Posterior cingulate gyrus (tissue), 11 donors: ENCODE measurements around the gene TRPC6.
"Not testable (repeated sequence)": the region's sequence is repeated elsewhere in the genome, so short reads cannot be mapped to it uniquely, and the experiment has no call there.

ENCODE experiments used
- DNase-seq, 10 donors: peaks; one replicate each; pipeline versions ENCODE4 v3.0.0 to v3.0.0-alpha.2; 2020 to 2021; ENCODE audit warnings: mixed read lengths in 3 of 10
- intact Hi-C: fragments of 100-400 bp; cut with DNase I; formaldehyde crosslinking; loops from one replicate; pipeline ENCODE4 v1.15.1; 2023

TRPC6 gene

GRCh38 chr11:101458161-101458560 lies 125.6 kb downstream of the TRPC6 start:
- intact Hi-C loops, result no loop called here
- no peak for DNase-seq

GRCh38 chr11:101456812-101457211 lies 127.0 kb downstream of the TRPC6 start:
- no peak for DNase-seq
- intact Hi-C loops, result loop anchor here (2.0 kb wide), 1 partner anchor 390 kb away; no protein-coding TSS in a partner anchor

GRCh38 chr11:101453682-101454081 lies 130.1 kb downstream of the TRPC6 start:
- intact Hi-C loops, result no loop called here
- DNase-seq, result no peak

GRCh38 chr11:101448881-101449442 lies 134.8 kb downstream of the TRPC6 start:
- intact Hi-C loops, result no loop called here
- DNase-seq, result no peak

GRCh38 chr11:101446726-101447125 lies 137.1 kb downstream of the TRPC6 start:
- no peak for DNase-seq
- intact Hi-C loops, result no loop called here

- intact Hi-C loops, result no loop called here
- DNase-seq, result no peak
These were observed 137.6 kb downstream of the TRPC6 start for GRCh38 chr11:101446238-101446637.

GRCh38 chr11:101445761-101446160 lies 138.0 kb downstream of the TRPC6 start:
- intact Hi-C loops, result no loop called here

GRCh38 chr11:101444851-101445250 lies 139.0 kb downstream of the TRPC6 start:
- intact Hi-C loops, result no loop called here

More at GRCh38 chr11:101445761-101446160, 138.0 kb downstream of the TRPC6 start:
- DNase-seq, result no peak

GRCh38 chr11:101444164-101444563 lies 139.6 kb downstream of the TRPC6 start:
- DNase-seq, result no peak
- intact Hi-C loops, result no loop called here

More at GRCh38 chr11:101444851-101445250, 139.0 kb downstream of the TRPC6 start:
- no peak for DNase-seq

GRCh38 chr11:101442936-101443521 lies 140.8 kb downstream of the TRPC6 start:
- intact Hi-C loops, result no loop called here
- no peak for DNase-seq

- no peak for DNase-seq
- intact Hi-C loops, result no loop called here
These were observed 141.6 kb downstream of the TRPC6 start for GRCh38 chr11:101442171-101442570.

GRCh38 chr11:101441747-101442146 lies 142.1 kb downstream of the TRPC6 start:
- intact Hi-C loops, result no loop called here
- DNase-seq, result no peak

GRCh38 chr11:101439488-101439887 lies 144.3 kb downstream of the TRPC6 start:
- DNase-seq, result no peak
- intact Hi-C loops, result no loop called here

GRCh38 chr11:101438708-101439107 lies 145.1 kb downstream of the TRPC6 start:
- DNase-seq, intact Hi-C loops: not testable (repeated sequence)

GRCh38 chr11:101438126-101438525 lies 145.7 kb downstream of the TRPC6 start:
- DNase-seq, result no peak
- intact Hi-C loops, result no loop called here

- intact Hi-C loops, result no loop called here
- DNase-seq, result peak in 1 of 10 donors; percentile 18
These were observed 147.2 kb downstream of the TRPC6 start for GRCh38 chr11:101436511-101437142.

- intact Hi-C loops, result no loop called here
These were observed 148.3 kb downstream of the TRPC6 start for GRCh38 chr11:101435408-101435973.

GRCh38 chr11:101434026-101434643 lies 149.7 kb downstream of the TRPC6 start:
- intact Hi-C loops, result no loop called here
- DNase-seq, result no peak

More at GRCh38 chr11:101435408-101435973, 148.3 kb downstream of the TRPC6 start:
- no peak for DNase-seq

GRCh38 chr11:101433151-101433550 lies 150.7 kb downstream of the TRPC6 start:
- intact Hi-C loops, result no loop called here
- DNase-seq, result no peak

- no peak for DNase-seq
- intact Hi-C loops, result no loop called here
These were observed 153.9 kb downstream of the TRPC6 start for GRCh38 chr11:101429703-101430540.
